Left renal cortex interstitium (tissue), 4 donors: ENCODE measurements around the gene AP3S1. TPM values are rescaled to one million over a fixed set of nuclear protein-coding genes. Genes with fewer than 3 reads are reported as not detected.
"Not testable (repeated sequence)": the region's sequence is repeated elsewhere in the genome, so short reads cannot be mapped to it uniquely, and the experiment has no call there.

ENCODE experiments used
- DNase-seq, 4 donors: peaks; one replicate each; pipeline ENCODE4 v3.0.0-alpha.2; 2013; ENCODE audit warnings: low read depth in 4 of 4, low spot score in 2 of 4, missing footprints in 1 of 4
- polyA plus RNA-seq, 4 donors: library from polyadenylated mRNA; unstranded; fragments of 120-200 nt; gene quantifications; one replicate each; pipeline ENCODE4 v1.2.1, GENCODE V29; 2013; ENCODE audit not compliant: insufficient read length in 4 of 4

The AP3S1 gene
- polyA plus RNA-seq, 4 donors, result 102 to 128 (median 119) TPM

DNA sequence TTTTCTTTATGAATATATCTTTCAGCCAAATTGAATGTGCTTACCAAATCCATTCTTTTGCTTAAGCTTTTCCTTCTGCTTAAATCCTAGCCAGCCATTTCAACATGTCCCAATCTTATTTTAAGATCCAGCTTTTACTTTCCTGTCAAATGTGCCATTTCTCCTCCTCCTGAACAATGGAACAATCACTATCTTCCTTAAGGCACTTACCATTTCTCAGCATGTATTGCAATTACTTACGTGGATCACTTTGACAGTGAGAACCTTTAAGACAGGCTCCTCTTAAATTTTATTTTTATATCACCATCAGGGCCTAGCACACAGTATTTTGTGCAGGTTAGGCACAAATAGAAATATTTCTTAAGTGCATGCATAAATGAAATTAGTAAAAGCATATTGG lies 20.9 kb upstream of the AP3S1 start:
- no peak for DNase-seq

- DNase-seq, result not testable (repeated sequence)
Measured at GRCh38 chr5:115824983-115825382, 16.8 kb upstream of the AP3S1 start.

DNA sequence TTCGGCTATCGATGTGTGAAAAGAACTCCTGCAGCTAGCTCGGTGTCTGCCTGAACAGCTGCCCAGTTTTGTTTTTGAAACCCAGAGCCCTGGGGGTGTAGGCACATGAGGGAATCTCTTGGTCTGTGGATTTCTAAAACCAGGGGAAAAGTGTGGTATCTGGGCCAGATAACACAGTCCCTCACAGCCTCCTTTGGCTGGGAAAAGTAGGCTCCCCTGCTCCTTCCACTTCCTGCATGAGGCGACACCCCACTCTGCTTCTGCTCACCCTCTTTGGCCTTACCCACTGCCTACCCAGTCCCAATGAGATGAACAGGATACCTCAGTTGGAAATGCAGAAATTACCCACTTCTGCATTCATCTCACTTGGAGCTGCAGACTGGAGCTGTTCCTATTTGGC lies 15.8 kb upstream of the AP3S1 start:
- no peak for DNase-seq

GRCh38 chr5:115829913-115830312 lies 11.8 kb upstream of the AP3S1 start:
- DNase-seq, result no peak

- DNase-seq, result no peak
Measured at GRCh38 chr5:115831163-115831768, 10.5 kb upstream of the AP3S1 start.

GRCh38 chr5:115835481-115835880 lies 6.3 kb upstream of the AP3S1 start:
- no peak for DNase-seq

- no peak for DNase-seq
Measured at GRCh38 chr5:115838885-115839518, 2.7 kb upstream of the AP3S1 start.

GRCh38 chr5:115840873-115841272 lies 862 bp upstream of the AP3S1 start:
- DNase-seq, result no peak

DNA sequence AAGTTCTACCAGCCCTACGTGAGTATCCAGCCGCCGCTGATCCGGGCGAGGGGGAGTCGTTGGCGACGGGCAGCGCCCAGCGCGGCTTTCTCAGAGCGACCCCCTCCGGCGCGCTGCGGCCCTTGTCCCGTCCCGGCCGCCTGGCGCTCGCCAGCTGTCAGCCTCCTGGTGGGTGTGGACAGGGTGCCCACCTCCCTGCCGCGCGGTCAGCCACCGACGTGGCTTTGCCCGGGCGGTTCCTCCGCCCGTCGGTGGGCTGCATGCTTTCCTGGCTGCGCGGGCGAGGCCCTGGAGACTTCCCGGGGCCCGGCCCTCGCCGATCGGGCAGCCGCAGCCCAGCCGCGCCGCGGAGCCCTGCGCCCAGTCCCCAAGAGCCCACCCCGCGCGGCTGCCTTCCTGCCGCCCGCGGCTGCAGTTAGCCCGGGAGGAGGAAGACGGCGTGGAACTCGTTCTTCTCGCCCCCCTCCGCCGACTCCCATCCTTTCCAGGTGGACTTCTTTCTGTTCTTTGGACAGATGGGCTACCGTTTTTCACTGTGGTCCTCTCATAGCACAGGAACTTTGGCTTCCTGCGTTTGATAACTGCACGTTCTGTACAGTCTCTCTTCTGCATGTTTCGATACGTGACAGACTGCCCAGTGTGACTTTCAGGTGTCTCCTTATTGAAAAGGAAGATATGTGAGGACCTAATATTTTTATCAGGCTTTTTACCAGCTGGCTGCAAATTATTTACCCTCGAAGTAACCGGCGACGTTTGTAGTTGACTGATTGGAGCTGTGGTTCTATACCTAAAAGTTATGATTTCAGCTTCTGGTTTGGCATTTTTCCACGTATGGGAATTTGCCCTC lies 577 bp downstream of the AP3S1 start:
- DNase-seq, result no peak

GRCh38 chr5:115842952-115843351 lies 1.2 kb downstream of the AP3S1 start:
- DNase-seq, result no peak

DNA sequence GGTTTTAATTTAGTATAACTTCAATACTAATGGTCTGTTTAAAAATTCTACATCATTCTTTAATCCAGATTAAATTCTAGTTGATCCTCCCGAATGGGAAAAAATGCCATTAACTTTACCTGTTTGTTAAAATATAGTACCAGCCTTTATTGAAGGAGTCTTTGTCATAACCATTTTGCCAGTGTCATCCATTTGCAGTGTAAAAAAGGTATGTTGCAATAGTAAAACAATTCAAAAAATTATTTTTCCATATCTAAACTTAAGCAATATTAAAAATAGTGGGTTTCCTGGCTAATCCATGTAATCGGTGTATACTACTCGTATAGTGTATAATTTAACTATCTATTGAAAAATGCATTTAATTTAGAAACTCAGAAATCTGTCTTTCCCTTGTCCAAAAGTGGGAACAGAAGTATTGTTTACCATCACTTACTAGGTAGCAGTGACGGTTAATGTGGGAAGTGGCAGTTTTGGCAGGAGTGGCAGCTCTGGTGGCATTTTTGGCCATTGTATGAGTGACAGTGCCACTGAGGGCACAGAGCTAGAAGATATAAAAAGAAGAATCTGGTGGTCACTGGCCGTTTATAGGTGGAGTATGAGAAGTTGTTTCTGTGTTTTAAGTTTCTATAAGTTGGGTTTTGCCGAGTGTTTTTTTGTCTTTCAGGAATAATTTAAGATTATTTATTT lies 1.9 kb downstream of the AP3S1 start:
- no peak for DNase-seq

GRCh38 chr5:115844321-115844817 lies 2.6 kb downstream of the AP3S1 start:
- DNase-seq, result no peak

DNA sequence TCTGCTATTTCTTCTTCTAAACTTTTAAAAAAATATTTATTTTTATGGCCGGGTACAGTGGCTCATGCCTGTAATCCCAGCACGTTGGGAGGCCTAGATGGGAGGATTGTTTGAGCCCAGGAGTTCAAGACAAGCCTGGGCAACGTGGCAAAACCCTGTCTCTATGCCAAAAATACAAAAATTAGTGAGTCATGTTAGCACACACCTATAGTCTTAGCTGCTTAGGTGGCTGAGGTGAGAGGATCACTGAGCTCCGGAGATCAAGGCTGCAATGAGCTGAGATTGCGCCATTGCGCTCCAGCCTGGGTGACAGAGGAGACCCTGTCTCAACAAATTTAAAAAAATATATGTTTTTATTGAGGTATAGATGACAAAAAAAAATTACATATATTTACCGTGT lies 5.6 kb downstream of the AP3S1 start:
- DNase-seq, result no peak

DNA sequence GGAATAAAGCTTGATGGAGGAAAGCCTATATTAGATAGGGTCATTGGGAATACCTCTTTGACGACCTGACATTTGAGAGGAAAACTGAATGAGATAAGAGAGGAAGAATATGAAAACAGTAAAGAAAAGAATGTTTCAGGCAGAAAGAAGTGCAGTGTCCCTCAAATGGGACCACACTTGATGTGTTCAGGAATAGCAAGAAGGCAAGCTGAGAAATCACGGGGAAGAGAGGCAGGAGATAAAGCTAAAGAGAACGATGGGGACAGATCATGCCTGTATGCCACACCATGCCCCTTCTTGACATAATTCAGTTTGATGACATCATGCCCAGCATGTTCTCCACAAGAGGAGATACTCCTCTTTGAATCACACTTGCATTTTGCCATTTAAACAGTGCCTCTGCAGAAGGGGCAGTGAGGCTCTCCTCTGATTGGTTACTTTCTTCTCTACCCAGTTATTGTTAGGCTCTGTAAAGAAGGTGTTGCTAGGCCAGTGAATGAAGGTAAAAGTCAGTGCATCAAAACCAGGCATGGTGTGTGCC lies 7.6 kb downstream of the AP3S1 start:
- DNase-seq, result no peak

GRCh38 chr5:115850744-115851416 lies 9.1 kb downstream of the AP3S1 start:
- DNase-seq, result no peak

- no peak for DNase-seq
Measured at GRCh38 chr5:115854139-115854538, 12.4 kb downstream of the AP3S1 start.

DNA sequence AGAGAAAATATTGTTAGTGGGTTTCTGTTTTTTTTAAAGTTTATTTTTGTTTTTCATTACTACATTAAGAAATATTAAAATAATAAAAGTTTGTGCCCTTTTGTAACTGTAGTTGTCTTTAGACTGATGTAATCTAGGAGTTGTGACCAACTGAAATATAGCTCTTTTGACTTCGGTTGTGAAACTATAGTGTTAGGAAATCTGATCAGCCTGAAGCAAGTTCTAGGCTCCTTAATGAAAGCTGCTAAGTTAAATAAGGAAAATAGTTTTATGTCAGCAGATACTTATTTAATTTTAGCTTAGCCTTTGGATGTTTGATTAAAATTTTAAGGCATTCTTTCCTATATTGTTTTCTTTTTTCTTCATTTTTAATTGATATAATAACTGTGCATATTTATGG lies 14.2 kb downstream of the AP3S1 start:
- DNase-seq, result no peak

DNA sequence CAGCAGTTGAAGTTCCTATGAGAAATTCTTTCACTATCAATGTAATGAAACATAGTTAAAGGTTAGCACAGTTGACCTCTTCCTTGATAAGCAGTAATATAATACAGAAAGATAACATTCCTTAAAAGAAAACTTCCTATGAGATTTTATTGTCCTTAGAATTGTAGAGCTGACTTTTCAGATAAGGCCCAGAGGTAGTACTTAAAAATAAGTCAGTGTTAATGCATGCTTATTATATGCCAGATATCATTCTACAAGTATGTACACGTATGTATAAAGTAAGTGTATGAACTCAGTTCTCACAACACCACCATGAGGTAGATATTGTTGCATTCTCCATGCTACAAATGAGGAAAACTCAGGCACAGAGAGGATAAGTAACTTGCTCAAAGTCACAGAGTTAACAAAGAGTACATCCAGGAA lies 15.3 kb downstream of the AP3S1 start:
- no peak for DNase-seq

DNA sequence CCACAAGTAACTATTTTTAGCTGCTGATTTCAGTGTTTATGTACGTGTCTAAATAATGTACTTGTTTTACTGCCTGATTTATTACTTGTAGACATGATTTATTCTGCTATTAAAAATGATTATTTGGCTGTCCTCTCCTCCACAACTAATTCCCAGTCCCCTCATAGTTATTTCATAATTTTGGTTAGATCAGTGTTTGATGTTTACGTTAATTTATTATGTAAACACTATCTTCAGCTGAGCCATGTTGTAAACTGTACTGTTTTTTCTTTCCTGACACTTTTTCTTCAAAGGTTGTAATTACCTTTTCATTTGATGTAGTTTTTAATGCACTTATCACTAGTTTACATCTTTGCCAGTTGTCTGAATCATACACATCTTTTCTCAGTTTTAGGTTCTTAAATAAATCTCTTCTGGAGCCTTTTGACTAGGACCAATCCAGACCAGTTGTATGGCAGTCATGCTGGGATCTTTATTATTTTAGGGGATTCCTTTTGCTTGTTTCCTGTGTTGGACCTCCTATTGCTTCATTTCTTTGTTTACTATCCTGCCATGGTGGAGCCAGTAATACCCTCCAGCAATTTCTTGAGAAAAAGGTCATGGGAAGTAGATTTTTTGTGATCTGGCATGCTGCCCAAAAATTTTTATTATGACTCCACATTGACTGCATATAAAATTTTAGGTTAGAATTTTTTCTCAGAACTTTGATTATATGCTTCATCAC lies 16.1 kb downstream of the AP3S1 start:
- DNase-seq, result no peak

DNA sequence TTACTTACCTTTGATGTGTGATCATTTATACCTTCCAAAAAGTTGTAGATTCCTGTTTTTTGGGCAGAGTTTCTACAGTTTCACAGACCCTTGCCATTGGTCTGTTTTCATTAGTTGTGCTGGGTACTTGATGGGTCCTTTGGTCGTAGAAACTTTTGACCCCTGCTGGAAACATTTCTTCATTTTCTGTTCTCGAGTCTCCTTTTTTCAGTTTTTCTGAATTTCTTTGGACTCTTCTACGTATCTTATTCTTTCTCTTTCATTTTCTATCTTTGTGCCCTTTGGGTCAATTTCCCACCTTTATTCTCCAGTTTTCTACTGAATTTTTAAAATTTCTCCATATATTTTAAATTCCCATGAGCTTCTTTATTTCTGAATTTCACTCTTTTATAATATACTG lies 16.7 kb downstream of the AP3S1 start:
- no peak for DNase-seq
